ENCODE results near the gene TRAPPC6A.
A peak's percentile ranks its signal among the peaks of the same experiment; 100 is the strongest.

The TRAPPC6A gene, protein sequence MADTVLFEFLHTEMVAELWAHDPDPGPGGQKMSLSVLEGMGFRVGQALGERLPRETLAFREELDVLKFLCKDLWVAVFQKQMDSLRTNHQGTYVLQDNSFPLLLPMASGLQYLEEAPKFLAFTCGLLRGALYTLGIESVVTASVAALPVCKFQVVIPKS

DNA sequence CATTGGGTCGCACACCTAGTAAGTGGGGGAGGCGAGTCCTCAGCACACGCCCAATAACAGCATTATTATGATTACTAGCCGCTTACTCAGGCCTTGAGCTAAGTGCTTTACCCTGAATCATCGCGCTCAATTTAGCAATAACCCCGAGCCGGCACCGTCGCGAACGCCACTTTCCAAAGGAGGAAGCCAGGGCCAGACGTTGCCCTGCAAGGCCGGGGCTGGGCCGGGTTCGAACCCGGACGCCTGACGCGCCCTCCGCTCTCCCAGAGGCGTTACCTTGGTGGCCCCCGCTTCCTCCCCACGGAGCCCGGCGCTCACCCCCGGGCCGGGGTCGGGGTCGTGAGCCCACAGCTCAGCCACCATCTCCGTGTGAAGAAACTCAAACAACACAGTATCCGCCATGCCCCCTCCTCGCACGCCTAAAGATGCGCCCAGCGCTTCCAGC lies at the start of gene TRAPPC6A:
Gene TRAPPC6A (minus strand): TSS at position 421 of the 445 bp plus-strand sequence. CDS start 19 bp downstream, at position 402.
- peak; percentile 54 for DNase-seq

DNA sequence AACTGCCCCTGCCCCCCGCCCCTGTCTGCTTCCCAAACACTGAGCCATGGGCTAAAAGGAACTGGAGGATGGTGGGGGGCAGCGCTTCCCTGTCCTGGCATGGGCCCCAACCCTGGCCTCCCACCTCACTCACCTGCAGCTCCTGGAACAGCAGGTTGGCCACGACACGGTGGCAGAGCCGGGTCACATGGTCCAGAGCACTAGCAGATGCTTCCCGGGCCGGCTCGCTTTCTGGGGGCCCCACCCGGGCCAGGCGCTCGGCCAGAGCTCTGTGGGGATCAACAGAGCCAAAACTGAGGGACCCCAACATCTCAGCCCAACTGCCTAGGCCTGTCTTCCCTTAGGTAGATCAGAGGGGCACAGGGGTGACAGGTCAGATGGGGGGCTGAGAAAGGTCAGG lies 46.6 kb upstream of the TRAPPC6A start:
- no peak for DNase-seq

DNA sequence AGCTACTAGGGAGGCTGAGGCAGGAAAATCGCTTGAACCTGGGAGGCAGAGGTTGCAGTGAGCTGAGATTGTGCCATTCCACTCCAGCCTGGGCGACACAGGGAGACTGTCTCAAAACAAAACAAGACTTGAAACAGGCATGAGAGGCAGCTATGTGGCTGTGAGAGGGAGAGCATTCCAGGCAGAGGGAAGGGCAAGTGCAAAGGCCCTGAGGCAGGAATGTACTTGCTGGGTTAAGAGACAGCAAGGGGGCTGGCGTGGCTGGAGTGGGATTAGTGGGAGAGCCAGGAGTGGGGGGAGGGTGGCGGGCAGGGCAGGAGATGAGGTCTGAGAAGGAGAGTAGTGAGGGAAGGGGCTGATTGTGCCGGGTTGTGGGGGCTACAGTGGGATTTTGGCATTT lies 45.8 kb upstream of the TRAPPC6A start:
- no peak for DNase-seq

DNA sequence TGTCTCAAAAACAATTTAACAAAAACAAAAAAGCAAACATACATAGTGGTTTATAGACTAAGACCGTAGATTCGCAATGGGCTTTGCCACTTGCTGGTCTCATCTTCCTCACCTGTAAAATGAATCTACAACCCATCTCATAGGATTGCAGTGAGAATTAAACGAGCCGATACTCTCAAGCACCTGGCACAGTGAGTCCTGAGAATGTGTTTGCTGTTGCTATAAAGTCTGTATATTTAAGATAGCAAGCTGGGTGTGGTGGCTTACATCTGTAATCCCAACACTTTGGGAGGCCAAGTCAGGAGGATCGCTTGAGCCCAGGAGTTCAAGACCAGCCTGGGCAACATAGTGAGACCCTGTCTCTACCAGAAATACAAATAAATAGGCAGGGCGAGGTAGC lies 44.7 kb upstream of the TRAPPC6A start:
- DNase-seq = no peak

DNA sequence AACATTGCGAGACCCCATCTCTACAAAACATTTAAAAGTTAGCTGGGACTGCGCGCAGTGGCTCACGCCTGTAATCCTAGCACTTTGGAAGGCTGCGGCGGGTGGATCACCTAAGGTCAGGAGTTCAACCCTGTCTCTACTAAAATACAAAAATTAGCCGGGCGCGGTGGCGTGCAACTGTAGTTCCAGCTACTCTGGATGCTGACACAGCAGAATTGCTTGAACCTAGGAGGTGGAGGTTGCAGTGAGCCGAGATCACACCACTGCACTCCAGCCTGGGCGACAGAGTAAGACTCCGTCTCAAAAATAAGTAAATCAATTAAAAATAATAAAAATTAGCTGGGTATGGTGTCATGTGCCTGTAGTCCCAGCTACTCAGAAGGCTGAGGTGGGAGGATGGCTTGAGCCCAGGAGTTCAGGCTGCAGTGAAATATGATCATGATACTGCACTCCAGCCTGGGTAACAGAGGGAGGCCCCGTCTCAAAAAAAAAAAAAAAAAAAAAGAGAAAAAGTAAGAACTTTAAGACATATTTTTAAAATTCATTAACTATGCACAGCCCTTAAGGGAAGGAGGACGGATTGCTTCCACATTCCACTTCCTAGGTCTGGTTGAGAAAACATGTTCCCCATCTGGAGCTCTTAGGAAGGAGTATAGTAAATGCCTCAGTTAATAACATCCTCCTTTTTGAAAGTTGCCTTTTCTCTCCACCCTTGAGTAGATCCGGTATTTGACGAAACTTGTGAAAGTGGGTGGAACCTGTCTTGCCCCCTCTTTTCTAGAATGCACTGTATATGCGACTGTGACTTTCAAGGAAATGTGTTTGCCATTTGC lies 41.1 kb upstream of the TRAPPC6A start:
- no peak for DNase-seq

DNA sequence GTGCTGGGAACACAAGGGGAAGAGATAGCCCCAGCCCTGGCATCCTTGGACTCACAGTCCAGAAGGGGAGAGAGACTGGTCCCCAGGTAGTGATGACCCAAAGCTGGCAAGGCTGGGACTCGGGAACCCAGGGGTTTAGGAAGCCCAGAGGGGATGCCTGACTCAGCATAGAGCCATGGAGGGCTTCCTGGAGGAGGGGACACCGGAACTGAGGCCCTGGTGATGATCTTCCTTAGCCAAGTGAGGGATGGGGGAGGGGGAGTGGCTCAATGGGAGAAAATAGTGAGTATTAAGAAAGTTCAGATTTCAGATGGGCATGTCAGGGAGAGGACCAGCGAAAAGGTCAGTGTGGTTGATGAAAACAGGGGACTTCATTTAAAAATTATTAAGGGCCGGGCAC lies 40.4 kb upstream of the TRAPPC6A start:
- no peak for DNase-seq

DNA sequence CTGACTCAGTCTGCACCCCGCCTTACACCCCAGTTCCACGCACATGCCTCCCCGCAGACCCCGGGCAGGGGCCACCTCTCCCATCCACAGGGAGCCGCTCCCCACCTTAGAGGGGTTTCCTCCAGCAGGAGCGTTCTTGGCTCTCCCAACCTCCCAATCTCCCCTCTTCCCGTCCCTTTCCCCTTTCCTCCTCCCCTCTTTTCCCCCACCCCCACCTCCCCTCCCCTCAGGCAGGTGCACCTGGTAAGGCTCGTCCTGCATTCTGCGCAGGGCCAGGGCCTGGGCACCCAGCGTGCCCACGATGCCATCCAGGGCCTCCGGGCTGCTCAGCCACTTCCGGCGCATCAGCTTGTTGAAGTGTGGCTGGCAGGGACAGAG lies 39.9 kb upstream of the TRAPPC6A start:
- DNase-seq = no peak

DNA sequence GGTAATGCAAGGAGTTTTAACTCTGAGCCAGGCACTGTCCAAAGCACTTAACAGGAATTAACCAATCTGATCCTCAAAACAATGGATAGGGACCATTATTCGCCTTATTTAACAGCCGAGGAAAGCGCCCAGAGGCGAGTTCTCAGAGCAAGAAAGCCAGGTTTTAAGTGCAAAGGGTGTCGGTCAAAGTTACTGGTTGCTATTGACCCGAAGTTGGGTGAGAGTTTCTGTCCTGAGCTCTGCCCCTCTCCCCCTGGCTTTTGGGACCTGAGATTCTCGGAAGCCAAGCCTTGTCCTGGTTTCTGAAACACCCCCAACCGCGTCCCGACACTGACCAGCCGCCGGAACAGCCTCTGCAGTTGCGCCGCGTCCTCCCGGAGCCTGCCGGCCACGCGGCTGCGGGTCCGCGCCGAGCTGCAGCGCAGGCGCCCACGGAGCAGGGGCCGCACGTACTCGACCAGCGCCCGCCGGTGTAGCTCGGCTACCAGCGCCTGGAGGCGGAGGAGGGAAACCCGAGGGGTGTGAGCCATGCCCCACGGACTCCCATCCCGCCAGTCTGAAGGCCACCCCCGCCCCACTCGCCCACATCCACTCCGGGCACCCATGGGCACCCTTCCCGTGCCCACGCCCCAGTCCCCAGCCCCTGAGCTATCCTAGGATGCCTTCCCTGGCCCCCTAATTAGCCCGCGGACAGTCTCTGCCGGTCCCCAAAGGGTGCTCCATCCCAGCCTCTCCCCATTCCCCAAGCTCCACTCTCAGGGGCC lies 39.3 kb upstream of the TRAPPC6A start:
- no peak for DNase-seq

DNA sequence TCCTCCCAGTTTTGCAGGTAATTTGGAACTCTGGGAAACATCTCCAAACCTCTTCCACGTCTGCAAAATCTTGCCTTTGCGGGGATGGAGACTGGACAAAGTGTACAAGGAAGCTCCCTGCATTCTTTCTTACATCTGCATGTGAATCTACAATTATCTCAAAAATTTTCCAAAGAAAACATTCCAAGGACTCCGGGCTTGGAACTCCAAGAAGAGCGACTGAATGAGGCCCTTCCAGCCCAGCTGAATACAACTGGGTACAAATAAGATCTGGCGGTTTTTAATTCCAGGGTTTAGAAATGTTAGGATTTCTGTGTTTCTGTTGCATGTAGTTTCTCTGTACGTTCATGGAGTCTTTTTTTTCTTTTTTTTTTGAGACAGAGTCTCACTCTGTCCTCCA lies 38.6 kb upstream of the TRAPPC6A start:
- no peak for DNase-seq

DNA sequence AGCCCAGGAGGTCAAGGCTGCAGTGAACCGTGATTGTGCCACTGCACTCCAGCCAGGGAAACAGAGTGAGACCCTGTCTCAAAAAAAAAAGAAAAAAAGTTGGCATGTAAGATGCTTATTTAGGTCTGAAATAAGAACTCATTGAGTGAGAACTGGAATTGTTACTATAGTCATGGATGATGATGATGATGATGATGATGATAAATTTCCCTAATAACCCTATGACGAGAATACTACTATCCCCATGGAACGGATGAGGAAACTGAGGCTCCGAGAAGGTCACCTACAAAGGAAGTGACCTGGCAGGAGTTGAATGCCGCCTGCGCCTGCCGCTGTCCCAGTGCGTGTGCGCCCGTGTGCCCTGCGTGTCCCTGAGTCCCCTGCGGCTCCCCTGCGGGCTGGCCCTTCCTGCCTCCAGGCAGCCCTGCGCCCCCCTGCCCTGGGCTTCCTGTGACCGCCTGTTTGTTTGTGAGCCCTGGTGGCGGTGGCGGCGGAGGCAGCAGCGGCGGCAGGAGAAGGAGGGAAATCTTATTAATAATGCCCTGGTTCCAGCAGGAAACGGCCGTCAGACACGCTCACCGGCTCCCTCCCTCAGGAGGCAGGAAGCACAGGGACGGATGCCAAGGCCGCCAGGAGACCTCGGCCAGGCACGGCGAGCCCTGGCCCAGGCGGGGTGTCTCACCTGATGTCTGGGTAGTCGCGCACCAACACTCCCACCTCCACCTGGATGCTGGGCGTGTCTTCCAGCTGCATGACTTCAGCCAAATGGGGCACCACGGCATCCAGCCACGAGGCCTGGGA lies 37.6 kb upstream of the TRAPPC6A start:
- no peak for DNase-seq

DNA sequence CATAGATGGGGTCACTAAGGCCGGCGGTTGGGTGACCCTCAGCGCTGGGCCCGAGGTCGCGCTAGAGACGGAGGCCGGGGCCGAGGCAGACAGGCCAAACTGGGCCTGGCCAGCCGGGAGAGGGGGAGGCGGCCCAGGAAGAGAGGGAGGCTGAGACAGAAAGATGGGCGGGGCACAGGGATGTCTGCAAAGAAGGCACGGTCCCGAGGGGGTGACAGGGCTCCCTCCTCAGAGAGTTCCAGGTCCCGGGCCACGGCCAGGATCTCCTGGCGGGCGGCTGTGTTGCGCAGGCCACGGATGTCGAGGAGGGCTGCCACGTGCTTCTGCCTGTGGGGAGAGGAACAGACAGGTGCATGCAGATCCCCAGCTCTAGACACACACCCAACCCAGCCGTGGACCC lies 35.0 kb upstream of the TRAPPC6A start:
- no peak for DNase-seq

DNA sequence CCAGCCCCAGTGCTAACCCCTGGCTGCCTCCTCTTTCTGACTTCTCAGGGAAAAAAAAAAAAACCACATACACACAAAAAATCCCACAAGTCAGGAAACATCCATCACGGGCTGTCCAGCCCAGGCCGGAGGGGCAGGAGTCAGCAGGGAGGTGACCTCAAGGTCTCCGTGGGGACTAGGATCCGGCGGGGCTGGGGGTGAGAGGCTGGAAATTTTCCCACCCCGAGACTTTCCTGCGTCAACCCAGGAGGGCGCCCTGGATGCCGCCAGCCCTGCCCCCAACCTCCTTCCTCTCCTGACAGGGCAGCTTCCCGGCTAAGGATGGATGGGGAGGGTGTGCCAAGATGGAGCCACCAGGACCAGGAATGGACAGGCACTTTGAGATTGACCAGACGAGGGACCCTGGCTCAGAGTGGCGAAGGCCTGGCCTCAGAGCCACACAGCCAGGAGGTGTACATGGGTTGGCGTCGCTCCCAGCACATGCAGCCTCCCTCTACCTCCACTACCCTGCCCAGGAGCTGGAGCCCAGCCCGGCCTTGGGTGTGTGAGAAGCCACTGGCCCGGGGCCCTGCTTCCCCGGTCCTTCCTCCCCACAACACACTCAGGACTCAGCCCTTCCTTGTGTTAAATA lies 33.8 kb upstream of the TRAPPC6A start:
- peak; percentile 67 for DNase-seq

DNA sequence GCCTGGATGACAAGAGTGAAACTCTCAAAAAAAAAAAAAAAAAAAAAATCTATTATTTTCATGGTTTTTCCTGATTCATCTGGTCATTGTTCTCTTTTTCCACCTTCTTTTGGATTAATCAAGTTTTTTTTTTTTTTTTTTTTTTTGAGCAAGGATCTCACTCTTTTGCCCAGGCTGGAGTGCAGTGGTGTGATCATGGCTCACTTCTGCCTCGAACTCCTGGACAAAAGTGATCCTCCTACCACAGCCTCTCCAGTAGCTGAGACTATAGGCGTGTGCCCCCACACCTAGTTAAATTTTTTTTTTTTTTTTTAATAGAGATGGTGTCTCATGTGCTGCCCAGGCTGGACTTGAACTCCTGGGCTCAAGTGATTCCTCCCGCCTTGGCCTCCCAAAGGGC lies 28.3 kb upstream of the TRAPPC6A start:
- DNase-seq = no peak

DNA sequence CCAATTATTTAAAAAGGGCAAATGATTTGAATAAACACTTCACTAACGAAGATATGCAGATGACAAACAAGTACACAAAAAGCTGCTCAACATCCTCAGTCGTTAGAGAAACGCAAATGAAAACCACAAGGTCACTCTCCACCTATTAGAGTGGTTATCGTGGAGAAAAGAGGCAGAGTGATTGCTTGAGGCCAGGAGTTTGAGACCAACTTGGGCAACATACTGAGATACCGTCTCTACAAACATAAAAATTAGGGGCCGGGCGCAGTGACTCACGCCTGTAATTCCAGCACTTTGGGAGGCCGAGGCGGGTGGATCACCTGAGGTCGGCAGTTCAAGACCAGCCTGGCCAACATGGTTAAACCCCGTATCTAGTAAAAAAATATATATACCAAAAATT lies 27.8 kb upstream of the TRAPPC6A start:
- DNase-seq = no peak

DNA sequence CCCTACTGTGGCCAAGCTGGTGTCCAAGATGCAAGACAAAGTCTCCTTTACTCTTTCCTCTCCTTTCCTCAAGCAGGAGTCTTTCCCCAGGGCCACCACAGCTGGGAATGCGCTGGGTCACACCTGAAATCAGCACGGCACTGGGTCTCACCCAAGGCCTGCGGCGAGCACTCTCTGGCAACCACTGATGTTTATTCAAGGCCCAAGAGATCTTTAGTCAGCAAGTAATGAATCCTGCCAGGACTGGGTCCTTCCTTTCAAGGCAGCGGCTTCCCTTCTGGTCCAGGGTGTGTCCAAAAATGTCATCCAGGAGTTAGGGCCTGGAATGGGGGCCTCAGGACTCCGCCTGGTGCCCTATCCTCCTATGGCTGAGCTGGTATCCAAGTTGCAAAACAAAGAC lies 24.6 kb upstream of the TRAPPC6A start:
- no peak for DNase-seq

DNA sequence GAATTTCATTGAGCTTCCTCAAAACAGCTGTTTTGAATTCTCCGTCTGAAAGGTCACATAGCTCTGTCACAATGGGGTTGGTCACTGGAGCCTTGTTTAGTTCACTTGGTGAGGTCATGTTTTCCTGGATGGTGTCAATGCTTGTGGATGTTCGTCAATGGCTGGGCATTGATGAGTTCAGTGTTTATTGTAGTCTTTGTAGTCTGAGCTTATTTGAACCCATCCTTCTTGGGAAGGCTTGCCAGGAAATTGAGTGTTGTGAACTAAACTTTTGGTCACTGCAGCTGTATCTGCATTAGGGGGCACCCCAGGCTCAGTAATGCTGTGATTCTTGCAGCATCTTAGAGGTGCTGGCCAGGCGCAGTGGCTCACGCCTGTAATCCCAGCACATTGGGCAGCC lies 22.5 kb upstream of the TRAPPC6A start:
- peak; percentile 64 for DNase-seq

DNA sequence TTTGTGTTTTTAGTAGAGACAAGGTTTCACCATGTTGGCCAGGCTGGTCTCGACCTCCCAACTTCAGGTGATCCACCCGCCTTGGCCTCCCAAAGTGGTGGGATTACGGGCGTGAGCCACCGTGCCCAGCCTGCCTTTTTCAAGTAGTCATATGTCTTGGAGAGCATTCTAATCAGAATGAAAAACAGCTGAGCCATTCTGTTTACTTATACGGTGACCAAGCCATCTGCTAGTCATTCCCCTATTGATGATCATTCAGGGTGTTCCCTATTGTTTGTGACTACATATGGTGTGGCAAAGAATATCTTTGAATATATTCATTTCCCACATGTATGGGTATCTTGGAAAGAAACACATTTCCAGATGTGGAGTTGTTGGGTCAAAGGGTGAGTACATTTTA lies 17.7 kb upstream of the TRAPPC6A start:
- no peak for DNase-seq

DNA sequence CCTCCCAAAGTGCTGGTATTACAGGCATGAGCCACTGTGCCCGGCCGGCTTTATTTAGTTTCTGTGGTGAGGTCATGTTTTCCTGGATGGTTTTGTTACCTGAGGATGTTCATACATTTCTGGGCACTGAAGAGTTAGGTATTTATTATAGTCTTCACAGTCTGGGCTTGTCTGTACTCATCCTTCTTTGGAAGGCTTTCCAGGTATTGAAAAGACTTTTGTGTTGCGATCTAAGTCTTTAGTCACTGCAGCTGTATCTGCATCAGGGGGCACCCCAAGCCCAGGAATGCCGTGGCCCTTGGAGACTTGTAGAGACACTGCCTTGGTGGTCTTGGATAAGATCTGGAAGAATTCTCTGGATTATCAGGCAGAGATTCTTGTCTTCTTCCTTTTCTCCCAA lies 13.3 kb upstream of the TRAPPC6A start:
- no peak for DNase-seq

DNA sequence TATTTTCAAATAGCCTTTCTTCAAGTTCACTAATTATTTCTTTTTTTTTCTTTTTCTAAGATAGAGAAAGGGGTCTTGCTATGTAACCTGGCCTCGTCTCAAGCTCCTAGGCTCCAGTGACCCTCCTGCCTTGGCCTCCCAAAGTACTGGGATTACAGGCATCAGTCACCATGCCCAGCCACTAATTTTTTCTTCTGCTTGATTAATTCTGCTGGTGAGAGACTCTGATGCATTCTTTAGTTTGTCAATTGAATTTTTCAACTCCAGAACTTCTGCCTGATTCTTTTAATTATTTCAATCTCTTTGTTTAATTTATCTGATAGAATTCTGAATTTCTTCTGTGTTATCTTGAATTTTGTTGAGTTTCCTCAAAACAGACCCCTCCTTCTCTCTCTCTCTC lies 11.9 kb upstream of the TRAPPC6A start:
- DNase-seq = no peak

DNA sequence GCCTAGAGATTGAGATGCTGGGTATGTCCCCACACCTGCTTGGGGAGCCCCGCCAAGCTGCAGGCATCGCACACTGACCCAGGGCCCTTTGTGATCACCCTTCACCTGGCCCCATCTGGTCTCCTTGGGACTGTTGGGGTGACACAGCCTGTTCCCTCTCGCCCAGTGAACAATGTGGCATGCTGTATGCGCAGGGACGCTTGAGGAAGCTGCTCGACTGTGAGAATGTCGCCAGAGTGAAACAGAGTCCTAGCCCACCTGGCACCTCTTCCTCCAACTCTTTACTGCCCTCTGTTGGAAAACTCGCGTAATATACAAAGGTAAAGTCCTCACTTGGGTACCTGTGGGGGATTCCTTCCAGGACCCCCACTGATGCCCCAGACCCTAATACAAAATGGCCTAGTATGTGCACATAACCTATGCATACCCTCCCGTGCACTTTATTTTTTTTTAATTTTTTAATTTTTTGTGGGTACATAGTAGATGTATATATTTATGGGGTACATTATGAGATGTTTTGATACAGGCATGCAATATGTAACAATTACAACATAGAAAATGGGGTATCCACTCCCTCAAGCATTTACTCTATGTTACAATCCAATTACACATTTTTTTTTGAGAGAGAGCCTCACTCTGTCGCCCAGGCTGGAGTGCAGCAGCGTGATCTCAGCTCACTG lies 9.5 kb upstream of the TRAPPC6A start:
- DNase-seq = peak; percentile 18

DNA sequence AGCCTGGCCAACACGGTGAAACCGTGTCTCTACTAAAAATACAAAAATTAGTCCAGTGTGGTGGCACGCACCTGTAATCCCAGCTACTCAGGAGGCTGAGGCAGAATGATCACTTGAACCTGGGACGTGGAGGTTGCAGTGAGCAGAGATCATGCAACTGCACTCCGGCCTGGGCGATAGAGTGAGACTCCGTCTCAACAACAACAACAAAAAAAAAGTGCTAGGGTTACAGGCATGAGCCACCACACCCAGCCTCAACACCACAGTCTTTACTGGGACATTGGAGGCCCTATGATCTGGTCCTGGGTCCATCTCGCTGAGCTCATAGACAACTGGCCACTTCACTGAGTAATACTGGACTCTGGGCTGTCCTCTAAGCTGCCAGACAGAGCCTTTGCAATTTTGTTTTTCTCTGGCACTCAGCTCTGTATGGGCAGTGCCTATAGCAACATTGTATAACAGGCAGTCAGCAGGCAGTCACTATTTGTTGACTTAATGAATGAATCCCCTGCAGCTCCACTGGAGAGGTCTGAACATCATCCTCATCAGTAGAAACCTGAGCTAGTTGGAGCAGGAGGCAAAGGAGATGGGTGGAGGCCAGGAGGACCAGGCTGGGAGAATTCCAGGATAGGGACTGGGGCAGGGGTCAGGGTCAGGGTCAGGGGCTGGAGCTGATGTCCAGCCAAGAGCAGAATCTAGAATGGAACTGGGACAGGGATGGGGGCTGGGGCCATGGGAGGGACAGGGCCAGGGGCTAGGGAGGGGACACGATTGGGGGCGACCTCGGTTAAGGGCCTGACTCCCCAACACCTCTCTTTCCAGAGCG lies 8.7 kb upstream of the TRAPPC6A start:
- DNase-seq = no peak
